T-helper 9 cell (primary cell): ENCODE results near the gene TGDS.
A peak's percentile ranks its signal among the peaks of the same experiment; 100 is the strongest.
"Not testable (repeated sequence)": the region's sequence is repeated elsewhere in the genome, so short reads cannot be mapped to it uniquely, and the experiment has no call there.

Experiments
- DNase-seq: peaks from one replicate; pipeline ENCODE4 v3.0.0-alpha.2; 2020
- total RNA-seq, 2 donors: gene quantifications; one replicate each; lab custom pipeline; 2026; lab: John Stamatoyannopoulos, UW

TGDS gene, protein sequence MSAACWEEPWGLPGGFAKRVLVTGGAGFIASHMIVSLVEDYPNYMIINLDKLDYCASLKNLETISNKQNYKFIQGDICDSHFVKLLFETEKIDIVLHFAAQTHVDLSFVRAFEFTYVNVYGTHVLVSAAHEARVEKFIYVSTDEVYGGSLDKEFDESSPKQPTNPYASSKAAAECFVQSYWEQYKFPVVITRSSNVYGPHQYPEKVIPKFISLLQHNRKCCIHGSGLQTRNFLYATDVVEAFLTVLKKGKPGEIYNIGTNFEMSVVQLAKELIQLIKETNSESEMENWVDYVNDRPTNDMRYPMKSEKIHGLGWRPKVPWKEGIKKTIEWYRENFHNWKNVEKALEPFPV
- 5.6 to 25.5 reads per million in 2 donors for total RNA-seq

DNA sequence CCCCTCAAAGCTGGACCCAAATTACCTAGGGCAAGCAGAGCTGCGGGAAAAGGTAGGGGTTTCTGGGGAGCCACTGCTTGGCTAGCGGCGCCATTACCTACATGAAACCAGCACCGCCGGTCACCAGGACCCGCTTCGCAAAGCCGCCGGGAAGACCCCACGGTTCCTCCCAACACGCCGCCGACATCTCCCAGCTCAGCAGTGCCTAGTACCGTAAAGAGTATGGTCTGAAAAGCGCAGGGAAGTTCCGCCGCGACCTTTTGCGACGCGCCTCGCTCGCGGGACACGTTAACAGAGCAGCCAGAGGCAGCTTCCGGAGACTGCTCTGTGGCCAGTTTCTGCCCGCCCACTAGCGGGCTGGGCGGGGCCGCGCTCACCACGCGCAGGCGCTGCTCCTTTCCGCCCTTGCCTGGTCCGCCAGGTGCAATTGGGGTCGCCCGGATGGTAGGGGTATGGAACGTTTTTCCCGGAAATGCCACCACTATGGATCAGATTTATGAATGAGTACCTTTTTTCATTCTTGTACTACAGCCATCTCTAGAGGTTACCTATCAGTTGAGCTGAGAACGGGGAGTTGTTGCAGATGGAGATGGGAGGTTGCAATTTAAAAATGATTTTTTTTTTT lies at the start of gene TGDS:
Gene TGDS, minus strand, starts transcription at position 203 of the 625 bp plus-strand sequence. Its CDS starts 16 bp downstream, at position 187.
- peak; percentile 71 for DNase-seq

DNA sequence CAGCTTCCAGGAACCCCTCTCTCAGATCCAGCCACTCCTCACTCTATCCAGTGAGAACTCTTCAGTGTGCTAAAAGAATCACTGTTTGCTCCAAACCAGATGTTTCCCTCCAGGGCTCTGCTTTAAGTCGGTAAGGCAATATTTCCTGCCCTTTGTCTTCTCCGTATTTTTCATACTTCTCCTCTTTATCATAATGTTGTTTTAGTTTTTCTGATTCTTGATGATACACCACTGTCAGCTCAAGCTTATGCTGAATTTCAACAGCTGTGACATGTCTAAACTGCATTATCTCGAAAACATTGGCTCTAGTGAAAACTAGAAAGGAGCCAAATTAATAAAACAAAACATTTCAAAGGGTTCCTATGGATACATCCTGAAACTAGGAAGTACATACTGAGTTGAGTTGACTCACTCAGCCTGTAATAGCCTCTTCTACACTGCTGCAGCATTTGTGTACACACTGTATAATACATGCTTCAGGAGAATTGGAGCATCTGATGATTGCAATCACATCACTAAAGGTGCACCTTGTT lies 45.5 kb upstream of the TGDS start:
- DNase-seq: no peak

DNA sequence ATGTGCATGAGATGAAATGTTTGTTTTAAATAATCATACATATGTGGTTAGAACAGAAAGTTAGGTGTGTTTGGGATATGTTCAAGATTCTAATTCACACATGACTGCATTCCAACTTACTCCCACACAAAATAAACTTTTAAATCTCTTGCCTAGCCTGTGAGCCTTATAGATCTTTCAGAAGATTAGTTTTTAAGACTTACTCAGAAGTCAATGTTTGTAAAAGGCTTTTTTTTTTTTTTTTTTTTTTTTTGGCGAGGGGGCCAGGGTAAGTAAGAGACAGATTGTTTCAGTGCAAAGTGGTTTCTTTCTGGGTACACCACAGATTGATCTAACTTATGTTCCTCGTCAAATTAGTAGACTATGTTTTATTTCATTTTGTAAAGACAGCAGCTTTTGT lies 44.8 kb upstream of the TGDS start:
- no peak for DNase-seq

- DNase-seq: not testable (repeated sequence)
These were observed 41.7 kb upstream of the TGDS start for GRCh38 chr13:94637677-94638076.

DNA sequence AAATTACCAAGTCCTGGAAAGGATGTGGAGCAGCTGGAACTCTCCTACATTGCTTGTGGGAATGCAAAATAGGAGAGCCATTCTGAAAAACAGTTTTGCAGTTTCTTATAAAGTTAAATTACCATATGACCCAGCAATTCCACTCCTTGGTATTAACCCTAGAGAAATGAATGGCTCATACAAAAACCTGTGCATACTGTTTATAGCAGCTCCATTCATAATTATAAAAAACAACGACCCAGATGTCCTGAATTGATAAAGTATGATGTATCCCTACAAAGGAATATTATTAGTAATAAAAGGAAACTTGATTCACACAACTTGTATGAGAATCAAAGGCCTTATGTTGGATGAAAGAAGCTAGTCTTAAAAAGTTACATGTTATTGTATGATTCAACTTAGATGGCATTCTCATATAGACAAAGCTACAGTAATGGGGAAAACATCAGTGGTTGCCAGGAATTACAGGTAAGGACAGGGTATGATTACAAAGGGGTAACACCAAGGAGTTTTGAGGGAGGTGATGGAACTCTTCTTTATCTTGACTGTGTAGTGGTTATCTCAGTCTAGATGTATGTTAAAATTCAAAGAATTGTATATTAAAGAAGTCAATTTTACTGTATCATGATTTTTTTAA lies 41.1 kb upstream of the TGDS start:
- no peak for DNase-seq

GRCh38 chr13:94636096-94636495 lies 40.1 kb upstream of the TGDS start:
- DNase-seq: not testable (repeated sequence)

DNA sequence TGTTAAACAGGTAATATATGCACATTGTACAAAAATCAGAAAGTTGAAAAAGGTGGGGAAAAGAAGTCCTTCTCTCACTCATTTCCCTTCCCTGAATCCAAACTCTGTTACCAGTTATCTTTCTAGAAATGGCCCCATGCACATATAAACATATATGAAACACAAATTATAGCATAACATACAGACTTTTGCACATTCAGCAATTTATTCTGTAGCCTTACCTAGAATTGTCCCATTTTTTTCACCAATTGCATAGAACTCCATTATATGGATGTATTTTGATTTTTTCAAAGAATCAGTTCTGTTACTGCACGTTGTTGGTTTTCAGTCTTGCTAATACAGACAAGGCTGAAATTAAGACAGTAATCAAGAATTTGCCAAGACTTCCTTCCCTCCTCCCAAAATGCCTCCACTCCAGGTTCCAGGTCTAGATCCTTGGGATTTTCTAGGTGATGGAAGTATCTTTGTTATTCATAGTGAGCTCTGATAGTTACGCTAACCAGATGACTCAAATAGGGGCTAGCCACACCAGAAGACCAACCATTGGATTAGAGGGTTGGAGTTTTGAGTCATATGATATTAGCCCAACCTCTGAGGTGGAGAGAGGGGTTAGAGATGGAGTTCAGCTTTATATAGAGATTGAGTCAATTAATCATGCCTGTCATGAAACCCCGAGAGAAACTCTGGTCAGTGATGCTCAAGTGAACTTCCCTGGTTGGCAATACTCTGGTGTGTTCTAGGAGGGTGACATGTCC lies 36.5 kb upstream of the TGDS start:
- no peak for DNase-seq

DNA sequence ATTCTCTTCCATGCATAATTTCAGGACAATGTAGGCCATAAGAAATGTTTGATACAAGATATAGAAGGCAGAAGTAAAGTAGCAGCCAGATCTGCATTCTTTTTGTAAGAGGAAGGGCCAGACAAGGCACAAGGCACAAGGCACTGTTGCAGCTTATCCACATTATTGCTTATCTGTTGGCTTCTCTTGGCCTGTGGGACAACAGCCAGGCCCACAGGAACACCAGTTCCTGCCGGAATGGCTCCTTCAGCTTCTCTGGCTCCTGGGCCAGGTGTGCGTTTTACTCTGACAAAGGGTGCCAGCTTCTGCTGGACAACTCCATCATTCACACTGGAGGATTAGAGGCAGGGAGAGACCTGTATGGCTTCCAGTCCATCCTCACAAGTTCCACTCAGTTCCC lies 34.9 kb upstream of the TGDS start:
- DNase-seq: no peak

- DNase-seq: no peak
These were observed 27.4 kb upstream of the TGDS start for GRCh38 chr13:94623316-94623715.

- DNase-seq: no peak
These were observed 26.4 kb upstream of the TGDS start for GRCh38 chr13:94622344-94622743.

- no peak for DNase-seq
These were observed 24.4 kb upstream of the TGDS start for GRCh38 chr13:94620286-94620896.

DNA sequence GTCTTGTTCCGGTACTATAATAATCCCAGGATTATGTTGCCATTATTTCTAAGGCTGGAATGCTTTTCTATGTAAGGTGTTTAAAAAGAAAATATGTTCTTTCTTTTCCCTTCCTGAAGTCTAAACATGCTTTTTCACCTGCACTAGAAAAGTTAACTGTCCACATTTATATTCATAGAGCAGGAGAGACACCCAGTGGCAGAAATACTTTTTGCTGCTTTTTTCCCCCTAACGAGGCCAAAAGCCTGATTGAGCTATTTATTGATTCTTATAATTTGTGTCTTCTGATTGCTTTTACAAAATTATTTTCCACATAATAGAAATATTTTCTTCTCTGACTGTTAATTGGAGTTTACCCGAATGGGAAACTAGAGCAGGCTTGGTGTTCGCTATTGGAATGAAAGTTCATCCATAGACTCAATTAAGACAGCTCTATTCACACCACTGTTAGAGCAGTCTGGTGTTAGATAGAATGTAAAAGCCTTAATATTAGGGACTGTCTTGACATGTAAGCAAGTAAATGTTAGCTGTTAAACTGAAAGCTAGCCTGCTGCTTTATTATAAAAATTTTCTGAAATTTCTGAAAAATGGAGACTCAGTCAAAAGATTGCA lies 21.5 kb upstream of the TGDS start:
- peak; percentile 14 for DNase-seq

GRCh38 chr13:94613051-94613450 lies 17.1 kb upstream of the TGDS start:
- no peak for DNase-seq

GRCh38 chr13:94612050-94612449 lies 16.1 kb upstream of the TGDS start:
- no peak for DNase-seq

- DNase-seq: no peak
These were observed 14.5 kb upstream of the TGDS start for GRCh38 chr13:94610475-94610874.

DNA sequence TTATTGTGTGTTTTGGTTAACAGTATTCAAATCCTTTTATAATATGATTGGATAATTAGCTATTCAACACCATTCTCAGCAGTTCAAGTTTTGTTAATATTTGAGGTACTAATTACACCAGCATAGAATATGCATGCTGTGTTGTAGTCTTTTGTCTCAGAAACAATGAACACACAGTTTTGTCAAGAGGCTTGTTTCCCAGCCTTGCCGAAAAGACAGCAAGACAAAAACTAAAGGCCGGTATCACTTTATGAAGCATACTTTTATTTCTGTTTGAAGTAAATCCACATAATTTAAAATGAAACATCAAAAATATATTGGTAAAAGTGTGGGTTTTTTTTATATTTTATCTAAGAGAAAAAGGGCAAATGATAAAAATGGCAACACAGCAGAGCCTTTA lies 13.2 kb upstream of the TGDS start:
- no peak for DNase-seq

- no peak for DNase-seq
These were observed 12.6 kb upstream of the TGDS start for GRCh38 chr13:94608586-94608985.

DNA sequence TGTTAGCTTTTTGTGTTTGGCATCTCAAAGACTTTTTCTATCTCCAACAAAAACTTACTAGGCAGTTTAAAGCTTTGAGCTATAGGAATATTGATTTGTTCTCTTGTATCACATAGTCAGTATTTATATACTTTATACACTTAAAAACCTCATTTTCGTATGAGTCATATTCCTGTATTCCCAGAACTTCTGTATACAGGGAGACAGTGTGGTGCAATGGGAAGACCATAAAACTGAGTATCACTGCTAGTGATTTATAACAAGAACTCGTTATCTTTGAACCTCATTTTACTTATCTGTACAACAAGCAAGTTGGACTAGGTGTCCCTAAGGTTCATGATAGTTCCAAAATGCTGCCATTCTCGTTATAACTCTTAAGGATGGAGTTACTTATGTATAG lies 12.0 kb upstream of the TGDS start:
- no peak for DNase-seq

DNA sequence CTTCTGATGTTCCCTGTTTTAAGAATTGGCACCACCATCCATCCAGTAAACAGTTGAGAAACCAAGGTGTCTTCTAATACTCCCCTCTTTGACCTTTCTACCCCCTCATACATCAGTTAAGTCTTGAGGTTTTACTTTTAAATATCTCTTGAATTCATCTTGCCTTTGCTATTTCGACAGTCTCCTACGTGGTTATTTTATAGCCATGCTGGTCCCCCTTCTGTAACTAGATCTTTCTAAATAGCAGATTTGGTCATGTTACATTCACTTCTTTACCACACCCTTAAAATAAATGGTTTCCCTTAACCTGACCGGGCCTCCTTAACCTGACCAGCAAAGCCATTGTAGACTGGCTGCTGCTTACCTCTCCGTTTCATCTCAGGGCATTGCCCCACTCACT lies 11.1 kb upstream of the TGDS start:
- no peak for DNase-seq

- DNase-seq: no peak
These were observed 6.5 kb upstream of the TGDS start for GRCh38 chr13:94602467-94602866.

DNA sequence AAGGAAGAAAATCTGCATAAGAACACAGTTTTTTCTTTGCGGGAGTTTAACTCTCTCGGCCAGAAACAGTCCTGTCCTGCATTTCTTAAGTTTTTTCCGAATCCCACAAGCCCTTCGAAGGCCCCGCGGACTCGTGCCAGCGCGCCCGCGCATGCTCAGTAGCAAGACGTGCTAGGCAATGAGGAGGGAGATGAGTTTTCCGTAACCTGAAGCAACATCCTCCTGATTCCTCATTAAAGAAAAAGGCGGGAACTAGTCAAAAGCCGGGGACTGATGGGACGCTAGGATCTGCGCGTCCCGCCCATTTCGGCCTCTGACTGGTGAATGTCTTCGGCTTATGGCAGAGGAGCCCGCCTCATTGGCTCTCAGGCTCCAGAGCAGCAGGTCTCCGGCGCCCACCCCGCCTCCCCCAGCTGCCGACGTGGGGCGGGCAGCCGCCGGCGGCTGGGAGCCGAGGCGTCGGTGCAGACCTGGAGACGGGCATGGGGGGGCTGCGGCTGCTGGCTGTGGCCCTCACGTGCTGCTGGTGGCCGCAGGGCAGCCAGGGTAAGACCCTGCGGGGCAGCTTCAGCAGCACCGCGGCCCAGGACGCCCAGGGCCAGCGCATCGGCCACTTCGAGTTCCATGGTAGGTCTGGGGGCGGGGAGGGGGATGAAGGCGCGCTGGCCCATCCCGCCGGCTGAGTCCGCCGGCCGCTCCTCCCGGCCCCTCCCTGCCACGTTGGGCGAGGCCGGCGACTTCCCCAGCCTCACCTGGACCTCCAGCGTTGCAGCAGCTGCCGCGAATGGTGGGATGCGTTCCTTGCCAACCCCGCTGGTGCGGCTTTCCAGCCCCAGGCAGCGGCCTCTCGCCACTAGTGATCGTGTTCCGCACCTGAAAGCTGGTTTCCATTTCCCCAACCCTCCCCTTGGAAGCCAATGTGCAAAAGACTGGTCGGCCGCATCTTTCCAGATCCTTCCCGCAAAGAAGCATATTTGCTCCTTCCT lies 5.8 kb upstream of the TGDS start, which contains the start of gene GPR180:
Gene GPR180, plus strand, starts transcription at position 412 of the 986 bp plus-strand sequence. Its CDS starts 71 bp downstream, at position 483.
- peak; percentile 78 for DNase-seq
